Measurements from ENCODE around the gene ECE1.

ECE1 gene

GRCh38 chr1:21307663-21308305 is 17.5 kb upstream of the ECE1 start:
- DNase-seq: no peak

- no peak for DNase-seq
These were observed 16.9 kb upstream of the ECE1 start for GRCh38 chr1:21307210-21307609.

DNA sequence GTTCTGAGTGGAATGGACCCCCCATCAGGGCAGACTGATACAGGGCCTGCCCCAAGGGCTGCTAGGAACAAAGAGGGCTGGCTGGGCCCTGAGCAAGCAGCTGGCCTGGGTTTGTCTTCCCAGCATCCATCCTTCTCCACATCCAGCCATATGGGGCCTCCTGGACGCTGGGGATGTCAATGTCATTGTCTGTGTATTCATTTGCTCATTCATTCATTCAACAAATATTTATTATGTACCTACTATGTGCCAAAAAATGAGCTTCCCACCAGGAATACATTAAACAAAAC is 15.6 kb upstream of the ECE1 start:
- DNase-seq: no peak

- no peak for DNase-seq
These were observed 15.1 kb upstream of the ECE1 start for GRCh38 chr1:21305155-21305899.

- no peak for DNase-seq
These were observed 14.2 kb upstream of the ECE1 start for GRCh38 chr1:21304488-21304887.

DNA sequence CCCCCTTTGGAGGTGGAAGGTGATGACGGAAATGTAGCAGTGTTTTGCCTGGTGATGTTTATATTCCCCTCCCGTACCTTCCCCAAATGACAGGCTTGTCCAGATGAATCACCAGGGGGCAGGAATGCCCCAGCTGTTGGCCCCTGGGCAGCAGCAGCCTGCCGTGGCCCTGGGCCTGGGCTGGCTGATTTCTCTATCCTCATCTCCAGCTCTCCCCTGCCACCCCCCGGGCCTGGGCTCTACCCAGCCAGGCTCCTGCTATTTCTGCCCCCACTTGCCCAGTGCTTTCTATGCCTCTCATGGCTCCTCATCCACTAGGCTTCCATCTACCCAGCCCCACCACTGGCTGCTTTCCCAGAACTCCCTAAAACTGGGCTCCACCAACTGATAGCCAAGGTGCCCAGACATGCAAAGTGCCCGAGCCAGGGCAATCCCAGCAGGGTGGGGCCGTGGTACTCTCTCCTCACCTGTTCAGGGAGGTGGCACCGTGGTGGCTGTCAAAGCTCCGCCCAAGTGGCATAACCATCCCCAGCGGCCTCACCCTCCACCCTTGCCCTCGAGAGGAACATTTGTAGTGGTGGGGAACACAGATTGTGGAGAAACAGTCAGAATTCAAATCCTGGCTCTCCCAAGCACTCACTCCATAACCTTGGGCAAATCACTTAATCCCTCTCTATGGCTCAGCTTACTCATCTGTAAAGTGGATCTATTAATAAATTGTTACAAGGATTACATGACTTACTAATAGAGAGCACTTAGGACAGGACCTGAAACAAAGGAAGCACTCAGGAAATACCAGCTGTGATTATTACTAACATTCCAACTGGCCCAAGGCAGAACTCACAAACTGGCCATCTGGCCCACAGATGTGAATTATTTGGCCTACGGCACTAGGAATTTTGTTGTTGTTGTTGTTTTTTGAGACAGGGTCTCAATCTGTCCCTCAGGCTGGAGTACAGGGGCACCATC is 12.8 kb upstream of the ECE1 start:
- no peak for DNase-seq

- DNase-seq: no peak
These were observed 11.7 kb upstream of the ECE1 start for GRCh38 chr1:21301794-21302440.

- DNase-seq: no peak
These were observed 10.5 kb upstream of the ECE1 start for GRCh38 chr1:21300774-21301173.

- no peak for DNase-seq
These were observed 9.6 kb upstream of the ECE1 start for GRCh38 chr1:21299780-21300395.

DNA sequence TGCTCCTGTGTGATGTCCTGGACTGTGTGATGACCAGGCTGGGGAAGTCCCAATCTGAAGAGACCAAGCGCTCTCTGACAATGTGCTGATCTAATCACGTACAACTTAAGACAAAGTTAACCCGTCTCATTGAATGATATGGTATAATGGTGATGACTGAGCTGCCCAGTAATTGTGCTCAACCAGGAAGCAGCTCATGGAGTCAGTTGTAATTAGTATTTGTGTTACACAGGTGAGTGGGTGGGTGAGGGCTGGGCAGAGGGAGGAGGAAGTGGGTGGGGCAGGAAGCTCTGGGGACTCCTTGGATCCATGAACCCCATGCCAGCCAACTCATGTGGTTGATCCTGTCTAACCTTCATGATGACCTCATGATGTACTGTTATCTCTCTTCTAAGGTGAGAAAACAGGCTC is 8.7 kb upstream of the ECE1 start:
- no peak for DNase-seq

- DNase-seq: no peak
These were observed 7.7 kb upstream of the ECE1 start for GRCh38 chr1:21297975-21298374.

DNA sequence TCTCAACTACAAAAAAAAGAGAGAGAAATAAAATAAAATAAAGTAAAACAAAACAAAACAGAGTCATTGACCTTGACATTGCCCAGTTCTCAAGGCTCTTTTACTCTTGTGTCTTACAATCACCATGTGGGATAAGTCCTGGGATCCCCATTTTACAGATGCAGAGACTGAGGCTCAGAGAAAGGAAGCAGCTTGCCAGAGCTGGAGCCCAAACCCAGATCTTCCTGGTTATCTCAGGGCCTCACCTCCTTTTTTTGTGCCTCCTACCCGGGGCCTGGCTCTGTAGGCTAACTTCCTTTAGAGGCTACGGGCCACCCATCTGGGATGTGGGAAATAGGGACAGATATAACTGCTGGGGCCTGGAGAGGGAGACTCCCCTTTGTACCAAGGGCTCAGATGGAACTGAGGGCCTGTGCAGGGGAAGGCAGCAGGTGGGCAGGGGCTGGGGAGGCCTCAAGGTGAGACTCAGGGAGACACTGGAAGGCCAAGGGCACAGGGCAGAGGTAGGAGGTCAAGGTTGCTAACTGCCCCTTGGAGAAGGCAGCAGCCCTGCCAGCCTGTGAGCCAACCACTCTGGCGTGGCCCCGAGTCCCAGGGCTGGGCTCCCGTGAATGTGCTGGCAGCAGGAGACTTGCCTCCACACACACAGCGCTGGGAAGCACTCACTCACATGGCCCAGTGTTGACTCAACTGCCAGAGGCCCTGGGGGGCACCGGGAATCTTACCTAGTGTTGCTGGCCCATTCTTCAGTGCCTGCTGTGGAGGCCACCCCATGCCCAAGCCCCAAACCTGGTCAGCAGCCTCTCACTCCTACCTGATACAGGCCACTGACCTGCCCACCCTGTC is 6.5 kb upstream of the ECE1 start:
- no peak for DNase-seq

GRCh38 chr1:21295545-21295944 is 5.3 kb upstream of the ECE1 start:
- DNase-seq: no peak

- DNase-seq: no peak
These were observed 4.7 kb upstream of the ECE1 start for GRCh38 chr1:21295002-21295401.

GRCh38 chr1:21294266-21294989 is 4.2 kb upstream of the ECE1 start:
- DNase-seq: peak; percentile 37

DNA sequence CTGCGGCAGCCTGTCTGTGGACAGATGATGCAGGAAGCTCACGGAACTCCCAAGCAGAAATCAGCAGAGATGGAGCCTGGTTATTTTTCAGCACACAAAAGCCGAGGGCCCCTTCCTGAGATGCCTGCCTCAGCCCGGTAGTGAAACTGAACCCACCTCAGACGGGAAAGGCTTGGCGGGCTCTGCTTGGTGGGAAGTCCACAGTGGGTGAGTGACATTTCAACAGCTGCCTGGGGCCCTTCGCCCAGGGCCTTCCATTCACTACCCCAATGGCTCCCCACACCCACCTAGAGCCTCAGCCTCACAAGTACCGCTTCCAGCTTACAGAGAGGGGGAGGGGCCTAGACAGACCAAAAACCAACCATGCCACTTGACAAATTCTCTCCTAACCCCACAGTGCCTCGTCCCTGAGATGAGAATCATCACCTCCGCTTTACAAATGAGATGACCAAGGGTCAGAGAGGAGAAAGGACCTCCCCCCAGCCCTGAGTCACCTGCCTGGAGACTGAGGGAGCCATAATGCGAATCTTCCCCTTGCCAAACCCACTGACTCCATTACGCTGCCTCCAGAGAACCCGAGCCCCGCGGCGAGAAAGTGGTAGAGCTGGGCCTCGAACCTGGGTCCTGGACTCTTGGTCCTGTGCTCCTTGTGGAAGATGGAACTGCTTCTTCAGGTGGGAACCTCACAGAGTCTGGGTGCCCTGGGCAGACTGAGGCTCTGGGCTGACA is 3.4 kb upstream of the ECE1 start:
- no peak for DNase-seq

- no peak for DNase-seq
These were observed 2.8 kb upstream of the ECE1 start for GRCh38 chr1:21292984-21293536.

DNA sequence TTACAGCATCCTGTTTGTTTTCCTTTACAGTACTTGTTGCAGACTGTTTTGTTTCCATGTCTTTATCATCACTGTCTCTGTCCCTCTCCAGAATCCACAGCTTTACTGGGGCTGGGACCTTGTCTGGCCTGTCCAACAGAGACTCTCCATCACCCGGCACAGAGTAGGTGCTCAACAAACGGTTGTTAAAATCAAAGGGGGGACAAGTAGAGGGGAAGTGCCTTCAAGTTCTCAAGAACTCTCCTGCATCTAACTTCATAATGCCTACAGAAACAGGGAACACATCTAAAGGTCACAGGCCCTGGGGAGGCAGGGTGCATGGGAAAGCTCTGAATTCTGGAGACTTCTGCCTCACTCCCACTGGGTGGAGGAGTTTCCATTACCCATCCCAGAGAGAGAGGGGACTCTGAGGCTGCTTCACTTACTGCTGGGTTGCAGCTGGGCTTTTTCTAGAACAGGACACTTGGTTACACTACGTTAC is 2.3 kb upstream of the ECE1 start:
- DNase-seq: no peak

- no peak for DNase-seq
These were observed 1.7 kb upstream of the ECE1 start for GRCh38 chr1:21291964-21292363.

DNA sequence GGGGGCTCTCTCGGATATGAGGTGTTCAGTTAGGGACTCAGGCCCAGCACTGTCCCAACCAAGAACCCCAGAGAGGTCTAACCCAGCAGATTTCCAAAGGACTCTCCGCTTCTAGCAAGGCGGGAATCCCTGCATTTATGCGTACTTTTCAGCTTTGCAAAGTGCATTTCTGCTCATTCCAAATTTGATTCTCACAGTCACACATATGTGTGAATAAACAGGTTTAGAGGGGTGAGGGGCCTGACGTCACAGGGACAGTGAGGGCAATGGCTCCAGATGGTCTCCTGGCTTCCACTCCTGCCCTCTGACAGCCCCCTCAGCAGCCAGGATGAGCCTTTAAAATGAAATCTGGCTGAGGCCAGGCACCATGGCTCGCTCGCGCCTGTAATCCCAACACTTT is 921 bp upstream of the ECE1 start:
- DNase-seq: no peak
